Lung (tissue), 12 donors: ENCODE results near the gene CCDC92B. TPM values are rescaled to one million over a fixed set of nuclear protein-coding genes. Genes with fewer than 3 reads are reported as not detected.

ENCODE experiments used
- ATAC-seq: fragments of 200-7000 bp; cut with Tn5 transposase; one replicate; pipeline ENCODE4 v1.9.1; 2020; ENCODE audit warnings: moderate number of reproducible peaks; ENCODE audit not compliant: insufficient read depth, low FRiP score
- DNase-seq, 3 donors: peaks; one replicate each; pipeline ENCODE4 v3.0.0-alpha.2; 2013 to 2017
- H3K27ac ChIP-seq, 2 donors: one replicate each; pipeline ENCODE4 v1.5.1; 2013; ENCODE audit warnings: mild to moderate bottlenecking in 2 of 2, moderate library complexity in 2 of 2, control low read depth in 1 of 2, inconsistent platforms in 1 of 2, low read depth in 1 of 2, low read length in 1 of 2
- H3K27me3 ChIP-seq, 3 donors: one replicate each; pipeline ENCODE4 v1.5.1; 2013; ENCODE audit warnings: low read length in 2 of 3; ENCODE audit not compliant: control insufficient read depth in 3 of 3, insufficient read depth in 3 of 3
- H3K36me3 ChIP-seq, 4 donors: one replicate each; pipeline ENCODE4 v1.5.1; 2013; ENCODE audit warnings: low read length in 4 of 4, mild to moderate bottlenecking in 1 of 4, moderate library complexity in 1 of 4; ENCODE audit not compliant: control insufficient read depth in 4 of 4, insufficient read depth in 4 of 4
- H3K4me1 ChIP-seq, 5 donors: one replicate each; pipeline ENCODE4 v1.5.1; 2013; ENCODE audit warnings: low read length in 5 of 5, mild to moderate bottlenecking in 2 of 5, moderate library complexity in 1 of 5; ENCODE audit not compliant: control insufficient read depth in 5 of 5, insufficient read depth in 5 of 5
- H3K4me3 ChIP-seq: one replicate; pipeline ENCODE4 v1.5.1; 2013; ENCODE audit warnings: mild to moderate bottlenecking, control low read depth, moderate library complexity
- H3K9ac ChIP-seq, 2 donors: one replicate each; pipeline ENCODE4 v1.5.1; 2013; ENCODE audit warnings: low read length in 2 of 2, control low read depth in 1 of 2; ENCODE audit not compliant: insufficient read depth in 1 of 2
- H3K9me3 ChIP-seq, 4 donors: one replicate each; pipeline ENCODE4 v1.5.1; 2013; ENCODE audit warnings: low read length in 3 of 4, mild to moderate bottlenecking in 1 of 4, moderate library complexity in 1 of 4; ENCODE audit not compliant: control insufficient read depth in 4 of 4, insufficient read depth in 3 of 4
- WGBS, 2 donors: extraction: QIAGEN DNeasy Blood & Tissue Kit; methylation state at CpG; one replicate each; pipeline ENCODE4 v1.1.7; 2013; 5-methylcytosine and 5-hydroxymethylcytosine counted together
- polyA plus RNA-seq, 2 donors: library from polyadenylated mRNA; stranded (reverse); fragments of 200-250 nt; gene quantifications; one replicate each; pipeline ENCODE4 v1.2.1, GENCODE V29; 2013
- total RNA-seq, 2 donors: library from RNA; depleted of rRNA in 1 of 2; stranded (reverse); fragments of >200 nt in 1 of 2; gene quantifications; one replicate each; pipeline ENCODE4 v1.2.1, GENCODE V29; 2014 to 2021
- TF ChIP-seq, protein P1 (sequence below): IDR thresholded peaks from 2 replicates; pipeline ENCODE4 v1.5.1; 2012; ENCODE audit warnings: mild to moderate bottlenecking; ENCODE audit errors: control extremely low read depth, extremely low read depth
- donor health status: control.
- donor health status: control.
- donor health status: Bipolar disorder and iron deficiency.
- donor health status: healthy.
- donor health status: DM: yes; HTN: yes; CAD: no.

CCDC92B gene
- total and polyA plus RNA-seq, 4 donors = 0.03 to 0.89 (median 0.08) TPM

DNA sequence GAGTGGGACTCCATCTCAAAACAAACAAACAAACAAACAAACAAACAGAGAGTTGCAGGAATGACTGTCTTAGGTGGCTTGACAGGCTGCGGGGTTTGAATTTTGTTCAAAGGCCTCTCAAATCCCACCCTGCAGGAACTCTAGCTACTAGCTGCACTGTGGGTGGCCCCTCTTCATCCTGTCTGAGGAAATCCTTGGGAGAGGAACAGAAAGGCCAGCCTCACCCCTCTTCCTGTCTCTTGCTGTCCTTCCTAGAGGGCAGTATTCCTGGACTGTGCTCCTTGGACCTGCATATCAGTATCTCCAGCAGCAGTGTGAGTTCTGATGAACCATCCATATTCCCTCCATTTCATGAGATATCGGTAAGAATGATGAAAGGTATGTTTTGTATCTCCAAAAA lies 2.0 kb upstream of the CCDC92B start:
- Histone ChIP-seq H3K27me3 (peaks cover 26 to 52% (median 52%) of the 10 kb centered on the region in 3 donors), H3K4me1 (peaks cover 0 to 16% (median 0%) of the 10 kb centered on the region in 5 donors), H3K4me3 (no peak overlapping the region), H3K36me3 (no peaks in the 10 kb centered on the region), H3K9ac (no peak overlapping the region), H3K27ac (no peak overlapping the region), H3K9me3 (peaks cover 0 to 4% (median 0%) of the 10 kb centered on the region in 4 donors)
- ATAC-seq = no peak
- no peak for DNase-seq
- TF ChIP-seq, protein P1, sequence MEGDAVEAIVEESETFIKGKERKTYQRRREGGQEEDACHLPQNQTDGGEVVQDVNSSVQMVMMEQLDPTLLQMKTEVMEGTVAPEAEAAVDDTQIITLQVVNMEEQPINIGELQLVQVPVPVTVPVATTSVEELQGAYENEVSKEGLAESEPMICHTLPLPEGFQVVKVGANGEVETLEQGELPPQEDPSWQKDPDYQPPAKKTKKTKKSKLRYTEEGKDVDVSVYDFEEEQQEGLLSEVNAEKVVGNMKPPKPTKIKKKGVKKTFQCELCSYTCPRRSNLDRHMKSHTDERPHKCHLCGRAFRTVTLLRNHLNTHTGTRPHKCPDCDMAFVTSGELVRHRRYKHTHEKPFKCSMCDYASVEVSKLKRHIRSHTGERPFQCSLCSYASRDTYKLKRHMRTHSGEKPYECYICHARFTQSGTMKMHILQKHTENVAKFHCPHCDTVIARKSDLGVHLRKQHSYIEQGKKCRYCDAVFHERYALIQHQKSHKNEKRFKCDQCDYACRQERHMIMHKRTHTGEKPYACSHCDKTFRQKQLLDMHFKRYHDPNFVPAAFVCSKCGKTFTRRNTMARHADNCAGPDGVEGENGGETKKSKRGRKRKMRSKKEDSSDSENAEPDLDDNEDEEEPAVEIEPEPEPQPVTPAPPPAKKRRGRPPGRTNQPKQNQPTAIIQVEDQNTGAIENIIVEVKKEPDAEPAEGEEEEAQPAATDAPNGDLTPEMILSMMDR = no peak
- 67 to 78% methylated on average over 2 of the region's 2 CpGs for WGBS, 2 donors

DNA sequence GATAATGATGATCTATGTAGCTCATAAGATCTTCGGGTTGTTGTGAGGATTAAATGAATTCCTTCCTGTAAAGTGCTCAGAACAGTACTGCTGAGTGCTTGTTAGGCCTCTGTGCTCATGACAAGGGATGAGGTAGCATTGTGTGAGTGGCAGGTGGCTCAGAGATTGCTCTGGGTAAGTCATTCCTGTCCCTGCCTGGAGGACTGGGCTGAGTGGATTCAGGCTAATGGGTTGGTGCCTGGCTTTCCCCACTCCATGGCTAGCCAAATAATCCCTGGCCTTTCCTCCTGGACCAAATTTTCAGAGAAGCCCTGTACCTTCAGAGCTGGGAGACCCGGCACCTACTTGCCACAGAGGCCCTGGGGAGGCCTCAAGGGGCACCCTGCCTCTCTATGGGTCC lies 1.3 kb upstream of the CCDC92B start:
- Histone ChIP-seq H3K27ac (no peak overlapping the region), H3K27me3 (peaks cover 21 to 45% (median 45%) of the 10 kb centered on the region in 3 donors), H3K9ac (no peak overlapping the region), H3K9me3 (peaks cover 0 to 4% (median 0%) of the 10 kb centered on the region in 4 donors), H3K36me3 (no peaks in the 10 kb centered on the region), H3K4me3 (no peak overlapping the region), H3K4me1 (peaks cover 0 to 11% (median 3%) of the 10 kb centered on the region in 5 donors)
- ATAC-seq (no peak), DNase-seq (no peak)
- TF ChIP-seq, protein P1 = no peak
- WGBS, 2 donors = 77 to 84% methylated on average over 2 of the region's 2 CpGs

DNA sequence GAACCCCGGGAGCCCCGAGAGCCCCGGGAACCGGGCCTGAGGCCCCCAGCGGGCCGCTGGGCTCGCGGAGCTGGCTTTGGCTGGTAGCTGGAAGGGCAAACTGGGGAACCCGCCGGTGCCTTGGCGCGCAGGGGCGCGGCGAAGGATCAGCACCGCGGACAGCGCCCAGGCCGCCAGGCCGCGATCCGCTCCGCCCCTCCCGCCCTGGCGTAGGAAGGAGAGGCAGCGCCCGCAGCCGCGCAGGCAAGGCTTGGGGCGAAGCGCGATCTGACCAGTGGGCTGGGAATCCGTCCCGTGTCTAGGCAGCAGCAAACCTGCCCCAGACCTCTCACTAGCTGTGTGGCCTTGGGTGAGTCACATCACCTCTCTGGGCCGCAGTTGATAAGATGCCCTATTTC lies 331 bp upstream of the CCDC92B start:
- DNase-seq = peak; percentile 69 to 87 (median 82)
- Histone ChIP-seq H3K9me3 (peaks cover 0 to 2% (median 0%) of the 10 kb centered on the region in 4 donors), H3K4me3 (no peak overlapping the region), H3K27ac (no peak overlapping the region), H3K9ac (no peak overlapping the region), H3K27me3 (peaks cover 21 to 41% (median 41%) of the 10 kb centered on the region in 3 donors), H3K36me3 (no peaks in the 10 kb centered on the region), H3K4me1 (peaks cover 0 to 10% (median 5%) of the 10 kb centered on the region in 5 donors)
- TF ChIP-seq, protein P1 = no peak
- WGBS, 2 donors = 2% methylated on average over 17 to 35 of the region's 35 CpGs
- peak; percentile 92 for ATAC-seq
